NCI-H2196 treated with DMSO at 0.1 percent for 48 hours (cell line): ENCODE measurements around the gene APBA2.

ENCODE experiments used
- DNase-seq: peaks from one replicate; lab custom pipeline; 2025; ENCODE audit not compliant: unreplicated experiment; lab: John Stamatoyannopoulos, UW

APBA2 gene

DNA sequence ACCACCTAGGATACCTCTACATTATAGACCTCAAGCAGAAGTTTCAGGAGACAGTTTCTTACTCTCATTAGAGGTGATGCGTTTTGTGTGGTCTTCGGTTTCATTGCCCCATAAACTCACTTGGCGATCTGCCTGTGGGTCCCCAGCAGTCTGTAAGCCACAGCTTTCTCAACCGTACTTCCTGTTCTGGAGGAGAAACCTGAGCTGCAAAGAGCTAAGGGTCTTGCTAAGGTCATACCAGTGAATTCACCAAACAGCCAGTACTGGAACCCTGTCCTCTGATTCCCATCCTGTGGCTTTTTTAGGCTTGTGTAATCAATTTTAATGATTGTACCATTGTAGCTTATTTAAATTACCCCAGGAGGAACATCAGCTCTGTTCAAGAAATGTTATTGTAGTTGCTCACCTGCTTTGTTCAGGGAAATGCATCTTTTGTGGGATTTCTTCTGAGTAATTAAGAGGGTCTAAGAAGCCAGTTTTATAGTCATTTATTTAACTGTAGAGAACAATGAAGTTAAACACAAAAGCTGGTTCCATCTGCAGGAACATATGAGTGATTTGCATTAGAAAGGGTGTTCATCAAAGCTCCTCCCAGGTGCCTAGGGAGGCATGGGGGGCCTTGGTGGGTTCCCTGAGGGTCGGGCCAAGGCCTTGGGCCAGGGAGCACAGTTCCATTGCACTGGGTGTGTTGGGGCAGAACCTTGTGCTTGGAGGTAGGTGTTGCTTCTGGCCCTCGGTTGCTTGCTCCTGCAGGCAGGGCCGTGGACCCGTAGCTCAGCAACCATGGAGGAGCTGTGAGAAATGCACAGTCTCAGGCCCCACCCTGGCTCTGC, 69.6 kb downstream of the APBA2 start:
- DNase-seq = no peak

- DNase-seq = no peak
Observed at GRCh38 chr15:28955993-28956421, 70.2 kb downstream of the APBA2 start.

DNA sequence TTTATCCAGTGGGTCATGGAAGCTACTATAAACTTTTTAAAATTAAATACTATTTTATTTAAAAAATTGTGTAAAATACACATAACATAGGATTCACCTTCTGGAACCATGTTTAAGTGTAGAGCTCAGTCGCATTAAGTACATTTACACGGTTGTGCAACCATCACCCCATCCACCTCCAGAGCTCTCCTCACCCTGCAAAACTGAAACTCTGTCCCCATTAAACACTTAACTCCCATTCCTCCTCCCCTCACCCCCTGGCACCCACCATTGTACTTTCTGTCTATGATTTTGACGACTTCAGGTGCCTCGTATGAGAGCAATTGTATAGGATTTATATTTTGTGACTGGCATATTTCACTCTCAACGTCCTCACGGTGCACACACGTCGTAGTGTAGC, 70.7 kb downstream of the APBA2 start:
- DNase-seq = no peak

DNA sequence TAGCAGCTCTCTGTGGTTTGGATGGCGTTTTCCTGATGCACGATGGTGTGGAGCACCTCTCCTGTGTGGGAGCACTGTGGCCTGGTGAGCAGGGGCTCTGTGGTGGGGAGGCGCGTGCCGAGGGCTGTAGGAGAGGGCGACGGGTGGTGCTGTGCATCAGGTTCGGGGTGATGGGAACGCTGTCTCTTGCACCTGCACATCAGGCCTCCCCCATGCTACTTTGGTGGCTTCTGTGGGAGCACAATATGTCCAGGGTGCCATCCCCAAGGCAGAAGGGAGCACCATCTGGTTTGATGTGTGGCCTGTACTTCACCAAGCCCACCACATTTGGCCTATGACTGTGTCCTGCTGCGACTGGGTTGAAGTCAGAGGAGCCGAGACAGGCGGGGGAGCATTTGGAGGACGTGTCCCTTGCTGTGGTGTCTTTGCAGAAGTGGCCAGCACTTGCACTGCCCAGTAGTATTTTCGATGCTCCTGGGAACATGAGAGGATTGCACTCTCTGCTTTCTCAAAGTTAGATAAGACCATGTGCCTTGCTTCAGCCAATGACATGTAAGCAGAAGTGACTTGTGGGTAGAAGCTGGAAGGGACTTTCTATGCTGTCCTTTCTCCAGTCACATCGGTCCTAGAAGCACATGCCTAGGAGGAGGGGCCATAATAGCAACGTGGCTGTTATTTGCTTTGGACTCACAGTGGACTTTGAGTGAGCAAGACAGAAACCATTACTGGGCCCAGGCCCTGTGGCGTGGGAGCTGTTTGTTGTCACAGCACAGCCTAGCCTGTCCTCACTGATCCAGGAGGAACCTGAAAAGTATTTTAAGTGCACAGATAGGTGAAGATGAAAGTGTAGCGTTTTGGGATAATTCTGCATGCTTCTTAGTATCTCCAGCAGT, 72.1 kb downstream of the APBA2 start:
- DNase-seq = no peak

GRCh38 chr15:28959326-28959725, 73.6 kb downstream of the APBA2 start:
- no peak for DNase-seq

GRCh38 chr15:28960979-28961378, 75.2 kb downstream of the APBA2 start:
- DNase-seq = no peak

- no peak for DNase-seq
Observed at GRCh38 chr15:28961391-28961790, 75.6 kb downstream of the APBA2 start.

DNA sequence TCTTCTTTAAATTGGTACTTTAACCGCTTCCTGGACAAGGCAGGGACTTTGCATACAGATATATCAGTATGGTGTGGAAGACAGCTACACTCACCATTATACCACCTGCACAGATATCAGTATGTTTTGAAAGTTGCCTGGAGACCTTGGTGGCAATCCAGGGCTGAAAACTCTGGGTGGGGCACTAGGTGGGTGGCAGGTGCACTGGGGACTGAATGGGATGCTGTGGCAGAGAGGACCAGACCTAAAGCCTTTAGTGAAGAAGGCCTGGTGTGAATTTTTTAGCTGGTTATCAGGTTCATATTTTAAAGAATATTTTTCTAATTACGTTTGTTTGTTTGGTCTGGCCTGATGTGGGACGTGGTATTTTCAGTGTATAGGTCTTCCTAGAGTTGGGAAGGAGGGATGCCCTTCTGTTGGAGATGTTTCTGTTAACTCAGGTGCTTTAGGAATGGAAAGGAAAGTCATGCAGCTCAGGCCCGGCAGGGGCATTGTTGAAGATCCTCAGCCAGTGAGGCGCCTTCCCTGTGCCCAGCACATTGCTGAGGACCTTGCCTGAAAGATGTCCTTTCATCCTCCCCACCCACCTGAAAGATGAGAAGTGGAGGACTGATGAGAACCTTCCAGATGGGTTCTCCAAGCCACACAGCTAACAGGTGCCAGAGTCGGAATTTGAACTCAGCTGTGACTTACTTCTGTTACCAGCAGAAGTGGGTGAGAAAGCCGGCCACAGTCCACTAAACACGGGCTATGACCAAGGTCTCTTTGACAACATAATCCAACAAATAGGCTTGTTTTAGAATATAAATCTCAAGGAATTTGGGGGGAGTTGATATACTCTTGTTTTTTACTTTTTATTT, 77.3 kb downstream of the APBA2 start:
- DNase-seq = no peak

DNA sequence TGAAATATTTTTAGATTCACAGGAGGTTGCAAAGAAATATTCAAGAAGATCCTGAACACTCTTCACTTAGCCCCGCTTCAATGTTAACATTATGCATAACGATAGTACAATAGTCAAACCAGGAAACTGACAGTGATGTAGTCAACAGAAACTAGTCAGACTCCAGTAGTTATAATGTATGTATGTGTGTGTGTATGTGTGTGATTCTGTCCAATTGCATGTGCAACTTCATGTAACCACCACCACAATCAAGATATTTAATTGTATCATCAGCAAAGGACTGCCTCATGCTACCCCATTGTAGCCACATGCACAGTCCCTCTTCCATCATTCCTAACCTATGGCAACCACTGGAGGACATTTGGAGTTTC, 77.9 kb downstream of the APBA2 start:
- DNase-seq = no peak

DNA sequence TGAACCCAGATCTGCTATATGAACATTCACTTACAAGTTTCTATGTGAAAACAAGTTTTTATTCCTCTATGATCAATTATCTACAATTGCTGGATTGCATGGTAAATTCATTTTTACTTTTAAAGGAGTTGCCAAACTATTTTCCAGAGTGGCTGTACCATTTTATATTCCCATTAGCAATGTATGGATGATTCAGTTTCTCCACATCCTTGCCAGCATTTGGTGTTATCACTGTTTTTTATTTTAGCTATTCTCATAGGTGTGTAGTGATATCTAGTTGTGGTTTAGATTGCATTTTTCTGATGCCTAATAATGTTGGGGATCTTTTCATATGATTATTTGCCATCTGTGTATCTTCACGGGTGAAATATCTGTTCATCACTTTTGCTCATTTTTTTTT, 78.3 kb downstream of the APBA2 start:
- DNase-seq = no peak

GRCh38 chr15:28967066-28967465, 81.3 kb downstream of the APBA2 start:
- DNase-seq = no peak

DNA sequence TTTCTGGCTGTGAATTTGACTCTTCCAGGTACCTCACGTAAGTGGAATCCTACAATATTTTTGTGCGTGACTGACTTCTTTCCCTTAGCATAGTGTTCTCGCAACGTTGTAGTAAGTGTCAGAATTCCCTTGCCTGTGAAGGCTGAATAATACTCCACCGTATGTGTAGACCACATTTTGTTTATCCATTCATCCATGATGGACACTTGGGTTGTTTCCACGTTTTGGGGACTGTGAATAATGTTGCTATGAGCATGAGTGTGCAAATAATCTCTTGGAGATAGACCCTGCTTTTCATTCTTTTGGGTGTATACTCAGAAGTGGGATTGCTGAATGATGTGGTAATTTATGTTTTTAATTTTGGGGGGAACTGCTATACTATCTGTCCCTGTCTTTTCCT, 82.2 kb downstream of the APBA2 start:
- no peak for DNase-seq

DNA sequence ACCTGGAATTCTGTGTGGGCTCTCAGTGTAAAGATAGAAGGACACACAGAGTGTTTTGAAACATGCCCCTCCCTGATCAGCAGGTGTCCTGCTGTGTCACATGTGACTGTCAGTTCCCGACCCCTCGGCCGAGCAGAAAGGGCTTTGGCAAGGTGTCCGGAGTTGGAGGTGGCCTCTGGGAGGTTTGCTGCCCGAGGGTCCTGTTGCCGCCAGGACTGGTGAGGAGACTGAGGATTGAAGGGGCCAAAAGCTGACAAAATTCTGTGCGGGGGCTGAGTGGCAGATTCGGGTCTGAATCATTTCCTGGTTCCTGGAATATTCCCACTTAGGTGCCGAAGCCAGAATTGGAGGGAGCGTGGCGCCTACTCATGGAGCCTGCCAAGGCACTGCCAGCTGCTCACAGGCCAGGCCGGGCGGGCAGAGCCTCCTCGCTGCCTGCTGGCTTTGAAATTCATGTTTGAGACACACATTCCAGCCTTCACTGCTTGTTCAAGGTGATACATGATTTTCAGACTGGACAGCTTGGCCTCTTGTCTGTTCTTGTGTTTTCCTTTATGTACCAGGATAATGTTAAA, 83.8 kb downstream of the APBA2 start:
- no peak for DNase-seq

- DNase-seq = no peak
Observed at GRCh38 chr15:28974142-28974541, 88.4 kb downstream of the APBA2 start.

DNA sequence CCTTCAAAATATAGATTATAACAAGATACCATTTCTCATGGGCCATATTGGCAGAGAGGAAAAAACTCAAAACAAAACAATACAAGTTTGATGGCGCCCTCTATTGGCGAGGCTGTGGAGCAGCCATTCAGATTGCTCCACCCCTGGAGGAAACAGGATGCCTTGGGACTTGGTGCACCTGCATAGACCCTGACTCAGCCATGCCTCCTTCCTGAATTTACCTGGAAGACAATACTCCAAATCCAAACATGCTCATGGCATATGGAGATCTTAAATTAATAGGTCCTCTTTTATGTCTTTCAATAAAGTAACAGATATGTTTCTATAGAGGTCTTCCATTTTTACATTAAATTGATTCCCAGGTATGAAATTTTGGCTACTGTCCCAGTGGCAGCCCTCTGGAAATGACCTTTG, 90.0 kb downstream of the APBA2 start:
- DNase-seq = no peak

DNA sequence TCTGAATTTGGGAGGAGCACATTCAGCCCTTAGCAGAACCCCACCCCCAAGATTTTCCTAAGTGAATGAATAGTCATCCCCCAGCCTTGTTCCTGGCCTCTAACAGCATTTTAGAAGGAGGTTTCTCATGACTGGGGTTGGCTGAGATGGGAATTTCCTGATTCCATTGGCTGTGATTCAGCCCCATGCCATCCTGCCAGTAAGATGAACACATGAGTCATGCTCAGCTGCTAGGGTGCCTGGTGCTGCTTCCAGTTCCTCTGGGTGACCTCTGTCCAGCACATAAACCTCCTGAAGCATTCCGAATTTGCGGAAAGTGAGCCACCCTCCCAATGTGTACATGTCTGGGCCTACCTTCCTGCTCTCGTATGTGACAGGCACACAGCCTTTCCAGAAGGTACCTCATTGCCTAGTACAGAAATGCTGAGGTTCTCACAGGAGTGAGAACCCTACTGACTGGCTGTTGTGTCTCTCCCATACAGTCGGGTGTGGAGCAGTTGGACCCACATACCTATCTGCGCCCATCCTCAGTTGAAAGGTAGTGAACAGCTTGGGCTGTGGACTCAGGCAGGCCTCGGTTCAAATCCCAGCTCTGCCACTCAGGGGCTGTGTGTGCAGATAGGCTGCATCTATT, 91.7 kb downstream of the APBA2 start:
- peak; percentile 18 for DNase-seq

DNA sequence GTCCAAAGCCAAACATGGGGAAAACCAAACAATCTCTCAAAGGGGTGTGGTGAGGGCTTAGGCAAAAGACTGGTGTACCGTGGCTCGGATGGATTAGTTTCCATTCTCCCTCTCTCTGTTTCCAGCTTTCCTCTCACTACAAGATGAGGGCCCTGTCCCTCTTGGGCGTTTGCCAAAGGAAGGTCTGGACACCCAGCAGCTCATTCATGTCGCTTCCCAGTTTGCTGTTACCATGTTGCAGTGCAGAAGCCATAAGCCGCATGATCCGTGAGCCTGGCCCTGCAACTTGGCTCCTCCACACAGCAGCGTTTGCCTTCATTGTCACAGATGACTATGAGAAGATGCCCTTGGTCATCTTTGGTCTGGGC, 92.2 kb downstream of the APBA2 start:
- no peak for DNase-seq

DNA sequence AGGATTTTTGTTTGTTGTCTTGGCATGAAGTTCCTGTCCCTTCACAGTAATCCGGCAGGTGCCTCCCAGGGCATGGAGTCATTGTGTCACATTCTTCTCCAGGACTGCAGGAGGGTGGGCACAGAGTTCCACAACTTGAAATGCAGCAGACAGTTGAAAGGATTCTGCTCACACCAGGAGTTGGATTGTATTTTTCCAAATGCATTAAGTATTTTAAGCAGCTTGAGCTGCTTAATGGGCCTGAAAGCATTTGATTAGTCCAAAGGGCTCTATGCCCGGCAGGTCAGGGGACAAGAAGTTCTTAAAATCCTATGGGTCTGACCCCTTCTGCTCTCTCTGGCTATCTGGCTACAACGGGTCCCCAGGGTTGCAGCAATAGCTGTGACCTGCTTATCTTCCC, 92.9 kb downstream of the APBA2 start:
- DNase-seq = no peak

DNA sequence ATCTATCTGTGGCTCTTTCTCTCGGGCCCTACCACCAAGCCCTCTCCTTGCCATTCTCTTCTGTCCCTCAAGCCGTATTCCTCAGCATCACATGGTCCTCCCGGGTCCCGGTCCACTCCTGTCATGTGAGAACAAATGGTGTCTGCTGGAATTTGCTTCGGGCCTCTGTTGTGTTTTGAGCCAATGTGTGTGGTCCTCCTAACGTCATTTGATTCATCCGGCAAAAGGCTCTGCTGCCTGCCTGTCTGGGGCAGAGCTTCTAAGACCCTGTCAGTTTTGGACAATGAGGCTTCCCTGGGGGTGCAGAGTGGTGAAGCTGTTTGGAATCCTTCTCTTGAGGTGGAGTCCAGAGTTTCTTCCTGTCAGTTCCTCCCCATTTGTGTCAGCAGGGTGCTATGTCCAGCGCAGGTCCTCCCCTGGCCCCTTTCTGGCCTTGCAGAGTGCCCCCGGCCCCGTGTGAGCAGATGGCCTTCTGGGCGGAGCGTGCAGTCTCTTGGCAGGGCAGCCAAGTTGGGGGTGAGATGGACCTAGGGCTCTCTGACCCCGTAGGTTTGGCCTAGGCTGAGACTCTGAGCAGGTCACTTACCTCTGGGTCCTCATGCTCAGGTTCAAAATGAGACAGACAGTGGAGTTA, 93.6 kb downstream of the APBA2 start:
- DNase-seq = no peak

- no peak for DNase-seq
Observed at GRCh38 chr15:28980709-28981350, 95.1 kb downstream of the APBA2 start.
